NCI-H146 (cell line): ENCODE data around the gene CFAP97.
A peak's percentile ranks its signal among the peaks of the same experiment; 100 is the strongest.
"Not testable (repeated sequence)": the region's sequence is repeated elsewhere in the genome, so short reads cannot be mapped to it uniquely, and the experiment has no call there.

Experiments
- DNase-seq: peaks from one replicate; lab custom pipeline; 2025; lab: John Stamatoyannopoulos, UW

Gene CFAP97

DNA sequence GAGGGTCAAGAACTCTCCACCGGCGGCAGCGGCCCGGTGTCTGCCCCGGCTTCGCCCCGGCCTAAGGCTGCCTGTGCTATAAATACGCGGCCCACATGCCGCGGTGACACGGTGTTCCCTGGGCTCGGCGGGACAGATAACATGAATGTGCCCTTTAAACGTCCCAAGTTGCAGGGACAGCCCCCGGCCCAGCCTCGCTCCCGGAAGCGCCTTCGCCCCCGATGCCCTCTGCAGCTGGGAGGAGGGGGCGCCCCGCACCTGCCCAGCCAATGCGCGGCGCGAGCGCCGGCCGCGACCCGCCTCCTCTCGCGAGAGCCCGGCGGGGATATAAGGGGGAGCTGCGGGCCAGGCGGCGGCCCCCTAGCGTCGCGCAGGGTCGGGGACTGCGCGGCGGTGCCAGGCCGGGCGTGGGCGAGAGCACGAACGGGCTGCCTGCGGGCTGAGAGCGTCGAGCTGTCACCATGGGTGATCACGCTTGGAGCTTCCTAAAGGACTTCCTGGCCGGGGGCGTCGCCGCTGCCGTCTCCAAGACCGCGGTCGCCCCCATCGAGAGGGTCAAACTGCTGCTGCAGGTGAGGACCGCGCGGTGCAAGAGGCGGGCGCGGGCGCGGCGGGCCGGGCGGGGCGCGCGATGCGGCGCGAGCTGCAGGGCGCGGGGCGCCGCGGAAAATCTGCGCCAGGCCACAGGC is 60.7 kb downstream of the CFAP97 start, which contains the start of gene SLC25A4:
SLC25A4 (plus strand) TSS at position 355 of the 689 bp plus-strand sequence; CDS start at position 462, 107 bp downstream.
- DNase-seq: peak; percentile 80

DNA sequence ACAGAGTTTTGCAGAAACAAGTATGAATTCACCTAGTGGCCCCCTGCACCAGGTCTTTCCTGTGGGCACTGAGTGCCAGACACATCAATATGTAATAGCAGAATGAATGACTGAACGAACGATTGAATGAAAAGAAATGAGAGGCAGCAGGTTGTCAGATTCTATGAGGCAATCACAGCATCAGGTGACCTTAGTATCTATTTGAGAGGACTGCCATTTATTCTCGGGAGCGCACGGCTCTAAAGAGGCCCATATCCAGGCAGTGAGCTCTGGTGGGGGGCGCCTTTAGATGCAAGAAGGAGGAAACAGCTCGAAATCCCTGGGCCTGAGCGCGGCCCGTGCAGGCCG is 61.3 kb downstream of the CFAP97 start:
- peak; percentile 43 for DNase-seq

DNA sequence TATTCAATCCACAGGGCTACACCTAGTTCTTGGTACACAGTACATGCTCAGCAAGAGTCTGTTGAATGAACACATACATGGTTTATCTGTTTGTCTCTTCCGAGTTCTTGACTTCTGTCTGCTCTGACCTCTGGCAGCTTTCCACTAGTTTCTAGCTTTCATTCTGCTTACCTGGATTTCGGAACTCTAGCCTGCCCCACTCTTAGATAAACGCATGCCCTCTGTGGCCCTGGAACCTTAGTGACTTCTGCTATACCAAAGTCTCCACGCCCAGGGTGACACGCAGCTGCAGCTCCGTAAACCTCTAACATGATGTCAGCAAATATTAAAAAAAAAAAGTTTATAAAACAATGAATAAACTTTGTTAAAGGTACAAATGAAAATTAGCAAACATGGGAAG is 62.0 kb downstream of the CFAP97 start:
- no peak for DNase-seq

DNA sequence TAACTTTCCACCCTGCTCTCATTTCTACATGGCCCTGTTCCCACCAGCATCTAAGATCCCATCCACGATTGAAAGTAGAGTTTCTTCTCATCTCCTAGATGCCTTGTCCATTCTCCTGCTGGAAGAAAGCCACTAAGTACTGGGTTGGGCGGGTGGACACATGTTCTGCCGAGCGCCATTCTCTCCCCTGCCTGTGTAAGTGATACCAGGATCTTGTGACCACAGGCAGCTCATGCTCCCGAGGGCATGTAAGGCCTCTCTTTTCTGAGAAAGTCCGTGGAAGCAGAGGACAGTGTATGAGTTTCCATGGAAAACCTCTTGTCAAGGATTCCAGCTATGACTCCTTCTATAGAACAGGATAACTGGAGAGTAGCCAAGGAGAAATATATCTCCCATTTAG is 64.1 kb downstream of the CFAP97 start:
- no peak for DNase-seq

DNA sequence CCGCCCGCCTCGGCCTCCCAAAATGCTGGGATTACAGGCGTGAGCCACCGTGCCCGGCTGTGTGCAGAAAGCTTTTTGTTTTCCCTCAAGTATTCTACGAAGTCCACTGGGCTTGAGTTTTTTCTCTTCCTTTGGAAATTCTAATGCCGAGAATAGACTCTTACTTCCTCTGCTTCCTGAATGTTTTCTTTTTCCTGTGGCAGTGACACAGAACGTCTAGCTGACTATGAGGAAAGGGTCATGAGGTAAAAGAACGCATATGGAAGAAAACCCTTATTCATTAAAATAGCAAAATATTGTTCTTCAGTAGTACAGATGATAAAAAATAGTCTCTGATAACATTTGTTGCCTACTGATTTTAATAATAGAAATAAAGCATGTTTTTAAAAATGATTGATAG is 65.6 kb downstream of the CFAP97 start:
- no peak for DNase-seq

DNA sequence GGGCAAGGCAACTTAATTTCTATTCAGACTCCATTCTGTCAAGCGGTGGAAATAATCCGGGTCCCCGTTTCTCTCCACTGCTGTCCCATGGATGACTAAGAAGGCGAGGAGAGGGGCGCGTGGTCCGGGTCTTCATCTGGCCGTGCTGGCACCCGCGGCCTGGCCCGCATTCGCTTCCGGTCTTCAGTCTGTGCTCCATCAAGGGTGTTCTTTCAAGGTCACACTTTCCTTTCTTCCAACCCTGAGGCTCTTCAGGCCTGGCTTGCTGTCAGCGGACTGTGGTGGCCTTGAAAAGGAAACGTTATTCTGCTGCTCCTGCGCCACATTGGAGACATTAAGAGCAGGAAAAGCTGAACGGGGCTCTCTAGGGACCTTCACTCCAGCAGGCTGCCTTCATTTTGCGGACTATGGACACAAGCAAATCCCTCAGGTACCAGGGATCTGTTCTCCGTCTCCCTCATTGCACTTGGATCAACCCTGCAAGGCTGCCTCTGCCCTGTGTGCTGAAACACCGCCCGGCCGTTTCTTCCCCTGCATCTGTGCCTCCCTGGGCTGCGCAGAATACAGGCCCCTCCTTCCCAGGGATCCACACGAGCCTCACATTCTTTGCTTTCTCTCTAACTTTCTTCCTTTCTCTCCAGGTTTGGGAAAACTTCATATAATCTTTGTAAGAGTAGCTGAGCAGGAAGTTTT is 66.4 kb downstream of the CFAP97 start:
- DNase-seq: no peak

DNA sequence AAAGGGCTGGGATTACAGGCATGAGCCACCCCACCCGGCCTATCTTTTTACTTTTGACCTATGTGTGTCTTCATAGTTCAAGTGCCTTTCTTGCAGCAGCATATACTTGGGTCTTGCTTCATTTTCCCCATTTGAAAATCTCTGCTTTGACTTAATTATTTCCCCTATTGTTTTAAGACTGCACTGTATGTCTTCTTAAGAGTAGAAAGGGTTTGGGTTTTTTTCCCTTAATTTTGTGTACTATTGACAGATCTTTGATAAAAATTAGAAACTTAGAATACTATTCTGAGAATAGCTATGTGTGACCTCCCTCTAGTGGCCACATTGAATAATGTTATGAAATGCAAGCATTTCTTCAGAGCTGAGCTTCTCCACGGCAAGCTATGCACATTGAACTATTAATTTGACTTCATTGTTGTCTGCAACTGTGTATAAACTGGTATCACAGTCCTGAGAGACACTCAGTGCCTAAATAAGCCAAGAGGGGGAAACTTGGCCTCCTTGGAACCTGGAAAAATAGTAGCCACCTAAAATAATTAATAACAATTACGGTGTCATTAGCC is 69.4 kb downstream of the CFAP97 start:
- peak; percentile 12 for DNase-seq

DNA sequence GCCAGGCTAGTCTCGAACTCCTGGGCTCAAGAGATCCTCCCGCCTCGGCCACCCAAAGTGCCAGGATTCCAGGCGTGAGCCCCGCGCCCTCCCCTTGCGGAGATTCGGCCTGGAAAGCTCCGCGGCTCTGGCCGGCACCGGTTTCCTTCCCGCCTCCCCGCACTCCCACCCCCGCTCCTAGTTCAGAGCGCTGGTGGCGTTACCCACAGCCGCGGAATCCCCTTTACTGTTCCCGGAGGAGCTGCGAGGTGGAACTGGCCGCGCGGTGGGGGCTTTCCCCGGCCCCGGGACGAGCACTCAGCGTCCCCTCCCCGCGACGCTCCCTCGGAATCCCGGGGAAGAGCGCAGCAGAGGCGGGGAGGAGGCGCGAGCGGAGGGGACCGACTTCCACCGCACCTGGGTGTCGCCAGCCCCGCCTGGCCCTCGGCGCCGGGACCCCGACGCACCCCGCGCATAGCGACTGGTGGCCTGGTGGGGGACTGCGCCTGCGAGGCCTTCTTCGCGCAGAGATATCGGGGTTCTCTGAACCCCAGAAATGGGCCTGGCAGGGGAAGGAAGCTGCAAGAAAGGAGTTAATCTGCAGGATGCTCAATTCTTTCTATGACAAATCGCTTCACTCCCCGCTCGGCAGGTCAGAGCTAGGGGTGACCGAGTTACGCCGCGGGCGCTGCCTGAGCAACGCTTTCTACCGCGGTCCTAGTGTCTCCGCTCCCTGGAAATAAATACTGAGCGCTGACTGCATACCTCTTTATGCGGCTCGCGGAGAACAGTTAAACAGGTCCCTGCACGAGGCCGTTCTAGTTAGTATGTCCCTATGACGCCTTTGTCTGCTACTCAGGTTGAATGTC is 75.3 kb downstream of the CFAP97 start:
- peak; percentile 38 for DNase-seq

DNA sequence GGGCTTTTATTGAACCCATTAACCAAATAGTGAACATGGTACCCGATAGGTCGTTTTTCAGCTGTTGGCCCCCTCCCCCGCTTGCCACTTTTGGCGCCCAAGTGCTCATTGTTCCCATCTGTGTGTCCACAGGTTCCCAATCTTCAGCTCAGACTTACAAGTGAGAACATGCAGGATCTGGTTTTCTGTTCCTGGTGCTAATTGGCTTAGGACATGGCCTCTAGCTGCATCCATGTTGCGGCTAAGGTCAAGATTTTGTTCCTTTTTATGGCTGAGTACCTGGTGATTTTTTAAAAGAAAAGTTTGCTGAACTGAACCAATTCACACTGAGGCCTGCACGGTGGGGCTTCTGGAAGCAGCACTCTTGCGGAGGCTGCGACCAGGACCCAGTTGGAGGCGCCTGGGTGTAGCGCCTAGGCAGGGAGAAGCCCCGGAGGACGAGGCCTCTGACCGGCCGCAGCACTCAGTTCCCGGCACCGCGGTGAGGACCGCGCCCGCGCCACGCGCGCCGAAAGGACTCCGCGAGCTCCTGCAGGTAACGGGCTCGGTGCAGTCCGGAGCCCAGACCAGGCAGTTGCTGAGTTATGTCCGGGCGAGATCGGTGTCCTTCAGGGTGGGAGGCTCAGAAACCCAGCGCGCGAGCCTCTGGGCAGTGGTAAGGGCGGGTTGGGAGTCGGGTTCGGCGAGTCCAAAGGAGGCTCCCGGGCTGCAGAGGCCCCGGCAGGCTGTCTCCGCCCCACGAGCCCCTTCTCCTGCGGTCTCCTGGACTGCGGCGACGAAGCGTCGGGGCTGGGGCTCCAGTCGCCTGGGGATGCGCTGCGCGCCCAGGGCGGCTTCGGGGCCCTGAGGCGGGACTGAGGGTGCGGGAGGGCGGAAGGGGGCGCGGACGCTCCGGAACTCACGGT is 76.5 kb downstream of the CFAP97 start:
- DNase-seq: peak; percentile 17

DNA sequence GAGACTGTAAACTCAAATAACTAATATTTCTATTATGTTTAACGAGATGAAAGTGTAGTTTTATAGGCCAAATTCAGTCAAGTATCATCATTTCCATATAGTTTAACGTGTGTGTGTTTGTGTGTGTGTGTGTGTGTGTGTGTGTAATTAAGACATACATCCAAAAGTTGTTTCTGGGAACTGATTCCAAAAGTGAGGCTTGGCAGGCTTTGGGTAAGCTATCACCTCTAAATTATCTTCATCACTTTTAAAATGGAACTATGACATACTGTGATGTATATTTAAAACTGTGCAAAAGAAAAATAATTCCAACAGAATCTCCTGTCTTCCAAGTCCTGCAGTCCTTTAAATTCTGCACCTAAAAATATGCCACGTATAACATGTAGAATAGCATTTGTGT is 79.8 kb downstream of the CFAP97 start:
- DNase-seq: no peak

DNA sequence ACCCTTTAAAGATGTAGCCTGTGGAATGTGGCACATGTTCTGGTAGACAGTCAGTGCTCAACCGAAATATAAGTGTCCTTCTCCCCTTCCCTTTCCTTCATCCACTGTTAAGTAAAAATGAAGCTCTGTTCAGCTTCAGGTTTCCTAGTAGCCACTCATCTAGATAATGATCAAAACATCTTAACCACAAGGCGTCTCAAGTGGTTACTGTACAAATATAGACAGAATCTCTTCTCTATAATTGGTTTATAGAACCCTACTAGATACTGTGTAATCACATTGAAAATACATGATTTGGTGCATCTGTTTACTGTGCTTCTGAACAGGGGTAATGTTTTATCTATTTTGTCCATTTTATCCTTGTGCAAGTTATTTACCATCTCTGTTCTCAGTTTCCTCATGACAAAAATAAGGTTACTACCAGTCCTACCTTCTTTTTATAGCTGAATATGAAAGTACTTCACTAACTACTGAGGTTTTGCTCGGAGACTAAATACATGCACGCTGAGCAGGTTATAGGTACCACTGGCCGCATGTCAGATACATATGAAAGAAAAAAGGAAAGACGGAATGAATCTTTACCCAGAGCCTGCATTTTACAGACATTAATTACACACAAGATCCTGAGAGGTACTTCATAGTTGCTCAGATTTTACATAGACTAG is 81.0 kb downstream of the CFAP97 start:
- no peak for DNase-seq

DNA sequence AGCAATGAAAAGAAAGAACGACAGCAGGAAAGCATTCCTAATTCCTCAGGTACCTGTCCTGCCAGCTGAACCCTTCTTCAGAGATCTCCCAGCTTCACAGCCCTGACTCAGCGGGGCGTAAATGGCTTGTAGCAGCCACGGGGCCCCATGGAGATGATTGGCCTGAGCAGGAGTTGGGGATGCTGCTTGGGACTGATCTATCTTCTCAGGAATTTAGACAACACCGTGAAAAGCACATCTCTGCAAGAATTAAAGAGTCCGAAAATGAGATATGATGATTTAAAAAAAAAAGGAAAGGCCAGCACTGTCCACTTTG is 83.2 kb downstream of the CFAP97 start:
- no peak for DNase-seq

DNA sequence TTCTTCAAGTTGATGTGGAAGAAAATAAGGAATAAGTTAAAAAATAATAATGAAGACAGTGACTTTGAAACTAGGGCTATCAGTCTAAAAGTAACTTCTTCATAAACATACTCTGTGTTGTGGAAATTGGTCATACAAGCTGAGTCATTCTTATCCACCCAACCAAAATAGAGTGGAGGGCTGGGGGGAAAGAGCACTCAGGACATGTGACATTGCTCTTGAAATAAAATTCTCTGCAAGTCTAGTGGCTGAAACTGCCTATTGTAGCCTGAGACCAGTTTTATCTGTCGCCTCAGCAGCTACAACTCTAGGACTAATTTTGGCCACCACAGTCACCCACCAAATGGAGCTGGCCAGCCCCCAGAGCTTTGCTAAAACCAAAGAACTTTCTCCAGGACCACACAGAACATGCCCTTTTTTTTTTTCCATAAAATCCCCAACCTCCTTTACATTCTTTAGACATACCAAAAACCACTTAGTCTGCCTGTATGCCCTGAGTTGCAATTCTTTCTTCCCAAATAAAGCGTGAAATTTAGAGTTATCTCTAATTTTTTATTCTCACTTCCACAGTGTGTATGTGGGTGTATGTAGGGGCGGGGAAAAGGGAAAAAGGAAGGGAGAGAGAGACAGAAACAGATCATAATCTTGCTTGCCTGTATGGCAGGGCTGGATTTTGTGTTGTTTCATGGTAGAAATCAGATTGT is 83.7 kb downstream of the CFAP97 start:
- DNase-seq: no peak

DNA sequence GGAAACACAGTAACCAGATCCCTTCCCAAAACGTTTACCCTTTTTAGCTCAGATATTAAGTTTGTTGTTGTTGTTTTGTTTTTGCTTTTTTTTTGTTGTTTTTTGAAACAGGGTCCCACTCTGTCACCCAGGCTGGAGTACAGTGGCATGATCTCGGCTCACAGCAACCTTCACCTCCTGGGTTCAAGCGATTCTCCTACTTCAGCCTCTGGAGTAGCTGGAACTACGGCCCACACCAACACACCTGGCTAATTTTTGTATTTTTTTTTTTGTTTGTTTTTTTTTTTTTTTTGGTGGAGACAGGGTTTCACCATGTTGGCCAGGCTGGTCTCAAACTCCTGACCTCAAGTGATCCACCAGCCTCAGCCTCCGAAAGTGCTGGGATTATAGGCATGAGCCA is 84.3 kb downstream of the CFAP97 start:
- DNase-seq: not testable (repeated sequence)

DNA sequence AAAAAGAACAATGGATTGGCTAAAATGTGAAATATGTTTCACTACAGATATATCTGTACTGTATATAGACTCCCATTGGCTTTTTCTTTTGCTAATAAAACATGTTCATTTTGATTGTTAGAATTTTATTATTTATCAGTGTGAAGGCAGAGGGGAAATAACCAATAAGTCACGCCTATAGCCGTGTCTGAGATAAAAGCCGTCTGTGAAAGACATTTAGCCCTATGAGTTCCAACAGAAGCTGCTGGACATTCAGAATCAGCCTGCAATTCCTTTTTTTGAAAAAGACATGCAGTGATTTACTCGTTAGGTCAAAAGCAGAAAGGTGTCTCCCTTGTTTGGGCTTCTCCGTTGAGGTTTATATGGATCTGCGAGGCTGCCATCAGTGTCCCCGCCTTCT is 84.9 kb downstream of the CFAP97 start:
- no peak for DNase-seq

DNA sequence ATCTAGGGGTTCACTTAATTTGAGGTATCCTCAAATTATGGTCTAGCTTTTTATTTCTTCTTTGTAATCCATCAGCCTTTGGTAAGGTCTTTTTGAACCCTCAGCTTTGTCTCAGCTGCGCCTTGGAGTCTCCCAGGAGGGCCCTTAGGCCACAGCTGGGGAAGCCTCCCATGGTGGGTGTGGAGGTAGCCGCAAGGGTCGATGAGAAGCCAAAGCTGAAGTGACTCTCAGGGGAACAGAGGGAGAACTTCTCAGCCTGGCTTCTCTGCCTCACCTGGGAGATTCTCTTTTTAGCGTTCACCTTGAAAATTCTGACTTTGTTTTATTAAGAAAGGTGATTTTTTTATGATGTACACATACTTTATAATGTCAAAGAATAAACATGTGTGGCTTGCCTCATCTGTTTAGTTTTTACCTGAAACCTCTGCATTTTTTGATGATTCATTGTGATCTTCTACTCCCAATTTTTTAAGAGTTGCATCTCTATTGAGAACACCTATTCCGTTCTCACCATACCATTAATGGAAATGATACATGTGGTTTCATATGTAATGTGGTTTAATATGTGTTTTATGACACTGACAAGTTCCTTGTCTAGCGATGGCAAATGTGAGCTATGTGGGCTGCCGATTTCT is 86.4 kb downstream of the CFAP97 start:
- DNase-seq: no peak

DNA sequence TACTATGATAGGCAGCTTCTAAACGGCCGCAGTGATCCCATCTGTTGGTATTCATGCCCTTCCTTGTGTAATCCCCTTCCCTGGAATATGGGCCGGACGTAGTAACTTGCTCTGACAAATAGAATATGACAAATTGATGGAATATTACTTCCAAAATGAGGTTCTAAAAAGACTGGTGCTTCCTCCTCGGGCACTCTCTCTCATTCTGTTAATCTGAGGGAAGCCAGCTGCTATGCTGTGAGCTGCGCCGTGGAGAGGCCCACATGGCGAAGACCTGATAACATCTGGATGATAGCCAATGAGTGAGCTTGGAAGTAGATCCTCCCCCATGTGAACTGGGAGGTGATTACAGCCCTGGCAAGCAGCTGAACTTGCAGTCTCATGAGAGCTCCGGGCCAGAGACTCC is 88.0 kb downstream of the CFAP97 start:
- peak; percentile 26 for DNase-seq

DNA sequence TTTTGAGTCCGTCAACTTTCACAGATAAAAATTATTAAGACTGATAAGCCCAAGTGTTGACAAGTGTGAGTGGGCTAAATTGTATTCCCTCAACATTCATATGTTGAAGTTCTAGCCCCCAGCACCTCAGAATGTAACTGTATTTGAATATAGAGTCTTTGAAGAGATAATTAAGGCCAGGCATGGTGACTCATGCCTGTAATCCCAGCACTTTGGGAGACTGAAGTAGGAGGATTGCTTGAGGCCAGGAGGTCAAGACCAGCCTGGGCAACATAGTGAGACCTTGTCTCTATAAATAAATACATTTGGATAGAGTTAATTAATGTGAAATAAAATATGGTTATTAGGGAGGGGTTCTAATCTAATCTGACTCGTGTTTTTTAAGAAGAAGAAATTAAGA is 90.5 kb downstream of the CFAP97 start:
- DNase-seq: no peak

DNA sequence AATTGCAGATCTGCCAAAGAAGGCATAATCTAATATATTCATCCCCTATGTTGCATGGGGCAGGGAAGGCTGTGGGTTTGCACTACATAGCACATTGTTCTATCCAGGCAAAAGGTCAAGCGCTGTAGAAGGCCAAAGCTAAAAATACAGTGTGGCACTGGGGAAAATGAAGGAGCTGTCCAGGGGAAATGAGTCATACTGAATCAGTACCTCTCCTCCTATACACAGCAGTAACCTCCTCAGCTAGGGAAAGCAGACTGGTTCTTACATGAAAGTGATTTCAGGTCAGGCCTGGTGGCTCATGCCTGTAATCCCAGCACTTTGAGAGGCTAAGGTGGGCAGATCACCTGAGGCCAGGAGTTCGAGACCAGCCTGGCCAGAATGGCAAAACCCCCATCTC is 91.7 kb downstream of the CFAP97 start:
- no peak for DNase-seq

DNA sequence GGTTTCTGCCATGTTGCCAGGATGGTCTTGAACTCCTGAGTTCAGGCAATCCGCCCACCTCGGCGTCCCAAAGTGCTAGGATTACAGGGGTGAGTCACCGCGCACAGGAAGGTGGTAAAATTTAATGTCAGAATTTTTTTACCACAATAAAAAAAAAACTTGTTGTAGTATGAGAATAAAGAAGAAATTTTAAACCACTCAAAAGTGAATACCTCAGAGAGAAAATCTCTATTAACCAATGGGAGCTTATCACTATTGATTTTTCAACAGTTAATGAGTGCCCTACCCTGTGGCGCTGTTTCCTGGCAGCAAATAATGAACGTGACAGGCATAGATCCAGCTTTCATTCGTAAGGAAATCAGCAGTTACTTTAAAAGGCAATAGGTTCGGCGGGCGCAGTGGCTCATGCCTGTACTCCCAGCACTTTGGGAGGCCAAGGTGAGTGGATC is 93.4 kb downstream of the CFAP97 start:
- DNase-seq: no peak
